HFFc6 (cell line): ENCODE data around the gene SCT. TPM values are rescaled to one million over a fixed set of nuclear protein-coding genes. Genes with fewer than 3 reads are reported as not detected.

Source experiments
- DNase-seq: peaks from one replicate; pipeline ENCODE4 v3.0.0-alpha.2; 2018
- H3K27ac Mint-ChIP-seq: 2 replicates; pipeline ENCODE4 v1.8.0; 2020; ENCODE audit warnings: mild to moderate bottlenecking, mixed read lengths
- H3K27me3 Mint-ChIP-seq: 2 replicates; pipeline ENCODE4 v1.8.0; 2021; ENCODE audit warnings: mild to moderate bottlenecking, moderate library complexity, mixed read lengths; ENCODE audit not compliant: insufficient read depth
- H3K36me3 Mint-ChIP-seq: 2 replicates; pipeline ENCODE4 v1.8.0; 2021; ENCODE audit warnings: low read depth, mixed read lengths
- H3K4me1 Mint-ChIP-seq: 2 replicates; pipeline ENCODE4 v1.8.0; 2020; ENCODE audit warnings: low read depth, mixed read lengths
- H3K4me3 Mint-ChIP-seq: 2 replicates; pipeline ENCODE4 v1.8.0; 2020; ENCODE audit warnings: mild to moderate bottlenecking, moderate library complexity, mixed read lengths
- H3K9me3 Mint-ChIP-seq: 2 replicates; pipeline ENCODE4 v1.8.0; 2020; ENCODE audit warnings: mild to moderate bottlenecking, mixed read lengths
- CTCF ChIP-seq: fragments of 200-600 bp; sonication (generic); IDR thresholded peaks from 2 replicates; pipeline ENCODE4 v1.5.0; 2021; ENCODE audit warnings: antibody characterized with exemption, mild to moderate bottlenecking
- total RNA-seq, 6 experiments: library from RNA; stranded (reverse); fragmentation: NEBNext Ultra II Directional; extraction: Animal tissue kit (Norgen Biotek cat#: 25700); gene quantifications; 2 replicates in 1 of 6; 3 replicates in 5 of 6; pipeline ENCODE4 v1.2.3, GENCODE V29; 2021

SCT gene
- total RNA-seq, 6 experiments from 2014 or later: not detected

- Mint-ChIP-seq H3K9me3 (no peaks in the 10 kb centered on the region), H3K27ac (peak overlapping the region; percentile 24; the same call in 1 of the 2 replicates), H3K4me1 (no peaks in the 10 kb centered on the region), H3K27me3 (peaks cover 6% of the 10 kb centered on the region), H3K4me3 (no peak overlapping the region), H3K36me3 (peaks cover 10% of the 10 kb centered on the region; the same call in 1 of the 2 replicates)
- TF ChIP-seq CTCF: peak; percentile 56
- DNase-seq: no peak
Measured at GRCh38 chr11:612201-612960, 14.6 kb downstream of the SCT start.

DNA sequence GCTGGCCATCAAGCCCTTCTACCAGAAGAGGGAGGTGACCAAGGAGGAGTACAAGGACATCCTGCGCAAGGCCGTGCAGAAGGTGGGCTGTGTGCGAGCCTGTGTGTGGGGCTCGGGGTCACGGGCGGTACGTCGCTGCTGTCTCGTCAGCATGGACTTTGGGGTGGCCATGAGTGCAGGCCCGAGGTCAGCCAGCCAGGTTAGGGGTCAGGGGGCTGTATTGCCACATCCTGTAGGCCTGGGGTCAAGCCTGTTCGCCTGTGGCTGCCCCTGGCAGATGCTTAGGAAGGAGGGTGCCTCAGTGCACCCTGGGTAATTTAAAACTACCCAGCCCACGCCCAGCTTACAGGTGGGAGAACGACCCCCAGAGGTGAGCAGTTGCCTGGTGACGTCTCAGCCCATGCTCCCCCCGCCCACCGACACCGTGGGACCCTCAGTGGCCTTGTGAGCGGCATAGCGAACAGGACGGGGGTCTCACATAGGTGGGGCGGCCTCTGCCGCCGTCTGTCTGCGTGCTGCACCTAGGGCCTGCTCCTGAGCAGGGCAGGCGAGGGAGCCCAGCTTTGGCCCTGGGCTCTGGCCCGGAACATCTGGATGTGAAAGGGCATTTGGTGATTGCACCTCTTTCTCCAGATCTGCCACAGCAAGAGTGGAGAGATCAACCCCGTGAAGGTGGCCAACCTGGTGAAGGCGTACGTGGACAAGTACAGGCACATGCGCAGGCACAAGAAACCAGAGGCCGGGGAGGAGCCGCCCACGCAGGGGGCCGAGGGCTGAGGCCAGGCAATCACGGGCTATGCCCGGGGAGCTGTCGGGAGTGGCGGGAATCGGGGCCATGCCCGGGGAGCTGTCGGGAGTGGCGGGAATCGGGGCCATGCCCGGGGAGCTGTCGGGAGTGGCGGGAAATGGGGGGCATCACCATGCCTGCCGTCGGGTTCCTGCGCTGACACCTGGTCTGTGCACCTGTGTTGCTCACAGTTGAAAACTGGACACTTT is 15.7 kb downstream of the SCT start:
- H3K9me3 Mint-ChIP-seq: no peaks in the 10 kb centered on the region
- peak overlapping the region; percentile 33; the same call in 1 of the 2 replicates for H3K27ac Mint-ChIP-seq

DNA sequence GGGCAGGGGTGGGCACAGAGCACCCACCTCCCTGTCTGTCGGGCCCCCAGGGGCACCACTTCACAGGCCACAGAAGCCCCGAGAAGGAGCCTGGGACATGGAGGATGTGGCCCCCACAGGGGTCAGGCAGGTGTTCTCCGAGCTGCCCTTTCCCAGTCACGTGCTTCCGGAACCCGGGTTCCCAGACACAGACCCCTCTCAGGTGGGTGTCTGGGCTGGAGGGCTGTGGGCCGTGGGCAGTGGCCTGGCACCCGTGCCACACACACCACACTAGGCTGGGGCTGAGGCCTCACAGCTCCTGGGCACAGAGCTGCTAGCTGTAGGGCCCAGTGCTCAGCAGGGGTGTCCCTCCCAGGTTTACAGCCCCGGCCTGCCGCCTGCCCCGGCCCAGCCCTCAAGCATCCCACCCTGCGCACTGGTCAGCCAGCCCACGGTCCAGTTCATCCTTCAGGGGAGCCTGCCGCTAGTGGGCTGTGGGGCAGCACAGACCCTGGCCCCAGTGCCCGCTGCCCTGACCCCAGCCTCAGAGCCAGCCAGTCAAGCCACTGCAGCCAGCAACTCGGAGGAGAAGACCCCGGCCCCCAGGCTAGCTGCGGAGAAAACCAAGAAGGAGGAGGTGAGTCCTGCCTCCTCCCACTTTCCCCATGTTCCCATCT is 16.7 kb downstream of the SCT start:
- no peak for TF ChIP-seq CTCF
- no peaks in the 10 kb centered on the region; the same call in none of the 2 replicates for H3K27me3 Mint-ChIP-seq
- H3K4me1 Mint-ChIP-seq: no peaks in the 10 kb centered on the region
- no peak for DNase-seq
- H3K4me3 Mint-ChIP-seq: no peak overlapping the region
- H3K9me3 Mint-ChIP-seq: no peaks in the 10 kb centered on the region
- H3K36me3 Mint-ChIP-seq: peaks cover 15% of the 10 kb centered on the region; the same call in 1 of the 2 replicates
- no peak overlapping the region for H3K27ac Mint-ChIP-seq

More for the DNA sequence above, 15.7 kb downstream of the SCT start:
- Mint-ChIP-seq H3K4me1 (no peaks in the 10 kb centered on the region), H3K27me3 (peaks cover 4% of the 10 kb centered on the region), H3K4me3 (no peak overlapping the region), H3K36me3 (peaks cover 15% of the 10 kb centered on the region; the same call in 1 of the 2 replicates)
- no peak for DNase-seq
- TF ChIP-seq CTCF: no peak

DNA sequence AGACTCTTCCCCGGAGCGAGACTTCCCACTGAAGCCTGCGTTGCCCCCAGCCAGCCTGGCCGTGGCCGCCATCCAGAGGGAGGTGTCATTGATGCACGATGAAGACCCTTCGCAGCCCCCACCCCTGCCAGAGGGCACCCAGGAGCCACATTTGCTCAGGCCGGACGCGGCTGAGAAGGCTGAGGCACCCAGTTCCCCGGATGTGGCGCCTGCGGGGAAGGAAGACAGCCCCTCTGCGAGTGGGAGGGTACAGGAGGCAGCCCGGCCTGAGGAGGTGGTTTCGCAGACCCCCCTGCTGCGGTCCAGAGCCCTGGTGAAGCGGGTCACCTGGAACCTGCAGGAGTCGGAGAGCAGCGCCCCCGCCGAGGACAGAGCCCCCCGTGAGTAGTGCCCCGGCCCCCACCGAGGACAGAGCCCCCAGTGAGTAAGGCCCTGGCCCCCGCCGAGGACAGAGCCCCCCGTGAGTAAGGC is 17.6 kb downstream of the SCT start:
- Mint-ChIP-seq H3K27ac (no peak overlapping the region), H3K4me1 (no peaks in the 10 kb centered on the region), H3K36me3 (peaks cover 20% of the 10 kb centered on the region; the same call in 1 of the 2 replicates), H3K9me3 (no peaks in the 10 kb centered on the region), H3K4me3 (no peak overlapping the region), H3K27me3 (no peaks in the 10 kb centered on the region; the same call in none of the 2 replicates)
- no peak for TF ChIP-seq CTCF
- no peak for DNase-seq

DNA sequence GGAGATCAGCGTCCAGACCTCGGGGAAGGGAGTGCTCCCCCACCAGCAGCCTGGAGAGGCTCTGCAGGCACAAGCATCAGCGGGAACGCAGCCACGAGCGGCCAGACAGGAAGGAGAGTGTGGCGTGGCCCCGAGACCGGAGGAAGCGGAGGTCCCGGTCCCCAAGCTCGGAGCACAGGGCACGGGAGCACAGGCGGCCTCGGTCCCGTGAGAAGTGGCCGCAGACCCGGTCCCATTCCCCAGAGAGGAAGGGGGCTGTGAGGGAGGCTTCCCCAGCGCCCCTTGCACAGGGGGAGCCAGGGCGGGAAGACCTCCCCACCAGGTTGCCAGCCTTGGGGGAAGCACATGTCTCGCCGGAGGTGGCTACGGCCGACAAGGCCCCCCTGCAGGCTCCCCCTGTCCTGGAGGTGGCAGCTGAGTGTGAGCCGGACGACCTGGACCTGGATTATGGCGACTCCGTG is 18.2 kb downstream of the SCT start:
- no peak overlapping the region for H3K4me3 Mint-ChIP-seq
- no peaks in the 10 kb centered on the region; the same call in none of the 2 replicates for H3K27me3 Mint-ChIP-seq
- no peaks in the 10 kb centered on the region for H3K4me1 Mint-ChIP-seq
- H3K36me3 Mint-ChIP-seq: peaks cover 20% of the 10 kb centered on the region; the same call in 1 of the 2 replicates
- DNase-seq: no peak
- no peak overlapping the region for H3K27ac Mint-ChIP-seq
- H3K9me3 Mint-ChIP-seq: no peaks in the 10 kb centered on the region
- TF ChIP-seq CTCF: no peak
